H1 (cell line): ENCODE data around the gene TFR2. TPM values are rescaled to one million over a fixed set of nuclear protein-coding genes. Genes with fewer than 3 reads are reported as not detected.
A peak's percentile ranks its signal among the peaks of the same experiment; 100 is the strongest.

Experiments
- CTCF ChIA-PET: fragments of 300-600 bp; sonication (Branson Sonifier 250); formaldehyde crosslinking; loops from one replicate; lab custom pipeline; 2021; ENCODE audit not compliant: partially characterized antibody; lab: Charles Lee
- POLR2A ChIA-PET: fragments of 300-600 bp; sonication (Branson Sonifier 250); formaldehyde crosslinking; loops from one replicate; lab custom pipeline; 2021; ENCODE audit warnings: inconsistent platforms; ENCODE audit not compliant: partially characterized antibody; lab: Charles Lee
- DNase-seq, 2 experiments: peaks; one replicate each; pipeline versions ENCODE4 v3.0.0 to v3.0.0-alpha.2; 2010 to 2022; ENCODE audit warnings: low spot score in 2 of 2, low read depth in 1 of 2, mixed read lengths in 1 of 2
- FAIRE-seq: peaks from 2 replicates; lab custom pipeline; 2011; peaks lifted over from hg19 to GRCh38; lab: Jason Lieb, UNC
- H2AFZ ChIP-seq: 2 replicates; pipeline ENCODE4 v1.8.1; 2012; ENCODE audit warnings: low read length, inconsistent platforms
- H2AK5ac ChIP-seq: 2 replicates; pipeline ENCODE4 v1.6.1; 2013; ENCODE audit warnings: low read depth, low read length
- H2BK120ac ChIP-seq: replicated peaks from 2 replicates; pipeline ENCODE3; 2013; ENCODE audit warnings: low read depth, low read length, inconsistent platforms
- H2BK12ac ChIP-seq: 2 replicates; pipeline ENCODE4 v1.6.1; 2013; ENCODE audit warnings: low read depth, low read length
- H2BK15ac ChIP-seq: 2 replicates; pipeline ENCODE4 v1.6.1; 2013; ENCODE audit warnings: low read length
- H2BK20ac ChIP-seq: 2 replicates; pipeline ENCODE4 v1.6.1; 2013; ENCODE audit warnings: low read length
- H2BK5ac ChIP-seq: 2 replicates; pipeline ENCODE4 v1.6.1; 2013; ENCODE audit warnings: low read depth, low read length
- H3K14ac ChIP-seq: 2 replicates; pipeline ENCODE4 v1.6.1; 2013; ENCODE audit warnings: inconsistent platforms; ENCODE audit not compliant: insufficient read length
- H3K18ac ChIP-seq: 2 replicates; pipeline ENCODE4 v1.6.1; 2013; ENCODE audit warnings: low read length; ENCODE audit errors: extremely low read depth
- H3K23ac ChIP-seq: 2 replicates; pipeline ENCODE4 v1.6.1; 2013; ENCODE audit warnings: inconsistent platforms; ENCODE audit not compliant: insufficient read length
- H3K23me2 ChIP-seq: 2 replicates; pipeline ENCODE4 v1.6.1; 2013; ENCODE audit warnings: low read depth, low read length
- H3K27ac ChIP-seq: 2 replicates; pipeline ENCODE4 v1.6.1; 2011; ENCODE audit warnings: low read depth, low read length, inconsistent platforms
- H3K27me3 ChIP-seq, 4 experiments: replicated peaks in 1 of 4; 1 replicate in 1 of 4; 2 replicates in 3 of 4; pipeline versions ENCODE4 v1.6.1 to v1.8.1; 2011 to 2013; ENCODE audit warnings: low read length in 3 of 4, mild to moderate bottlenecking in 3 of 4, inconsistent platforms in 2 of 4, mixed read lengths in 2 of 4, moderate library complexity in 1 of 4; ENCODE audit not compliant: control insufficient read depth in 3 of 4, insufficient read depth in 3 of 4; ENCODE audit errors: extremely low read depth in 1 of 4
- H3K36me3 ChIP-seq, 4 experiments: 2 replicates each; pipeline versions ENCODE4 v1.6.1 to v1.8.1; 2011 to 2013; ENCODE audit warnings: mild to moderate bottlenecking in 4 of 4, low read length in 3 of 4, moderate library complexity in 2 of 4, control low read depth in 1 of 4, inconsistent platforms in 1 of 4; ENCODE audit not compliant: insufficient read depth in 4 of 4, control insufficient read depth in 2 of 4
- H3K4ac ChIP-seq: replicated peaks from 2 replicates; pipeline ENCODE3; 2013; ENCODE audit warnings: low read length, low read depth, mixed read lengths, inconsistent platforms; ENCODE audit not compliant: insufficient read length
- H3K4me1 ChIP-seq, 4 experiments: replicated peaks in 1 of 4; 1 replicate in 1 of 4; 2 replicates in 3 of 4; pipeline versions ENCODE4 v1.6.1 to v1.8.1; 2011 to 2013; ENCODE audit warnings: low read length in 3 of 4, inconsistent platforms in 2 of 4, mixed read lengths in 1 of 4; ENCODE audit not compliant: insufficient read depth in 4 of 4, control insufficient read depth in 3 of 4
- H3K4me2 ChIP-seq, 2 experiments: 2 replicates each; pipeline versions ENCODE4 v1.6.1 to v1.8.1; 2011 to 2013; ENCODE audit warnings: low read depth in 2 of 2, low read length in 2 of 2, control low read depth in 1 of 2, inconsistent platforms in 1 of 2, mild to moderate bottlenecking in 1 of 2; ENCODE audit not compliant: insufficient read depth in 1 of 2
- H3K4me3 ChIP-seq, 4 experiments: fragments of 200-600, 300-600 bp in 1 of 4; sonication (generic), shearing (Covaris generic), sonication (Bioruptor Twin) in 1 of 4; 2 replicates each; pipeline versions ENCODE4 v1.5.1 to v1.8.1; 2011 to 2016; ENCODE audit warnings: low read length in 4 of 4, low read depth in 3 of 4, control low read depth in 2 of 4, inconsistent platforms in 2 of 4, mild to moderate bottlenecking in 2 of 4, mixed read lengths in 1 of 4, moderate library complexity in 1 of 4; ENCODE audit not compliant: insufficient read depth in 2 of 4; ENCODE audit errors: extremely low read depth in 1 of 4
- H3K56ac ChIP-seq: replicated peaks from 2 replicates; pipeline ENCODE3; 2013; ENCODE audit warnings: low read depth, mild to moderate bottlenecking, mixed read lengths, low read length, inconsistent platforms; ENCODE audit not compliant: insufficient read length
- H3K79me1 ChIP-seq: 2 replicates; pipeline ENCODE4 v1.6.1; 2013; ENCODE audit warnings: low read depth, low read length, control low read depth
- H3K79me2 ChIP-seq, 2 experiments: 2 replicates each; pipeline versions ENCODE4 v1.6.1 to v1.8.1; 2012 to 2013; ENCODE audit warnings: low read length in 2 of 2, mild to moderate bottlenecking in 2 of 2, inconsistent platforms in 1 of 2; ENCODE audit not compliant: insufficient read depth in 2 of 2, control insufficient read depth in 1 of 2
- H3K9ac ChIP-seq, 4 experiments: replicated peaks in 1 of 4; 1 replicate in 1 of 4; 2 replicates in 3 of 4; pipeline versions ENCODE4 v1.6.1 to v1.8.1; 2011 to 2013; ENCODE audit warnings: low read depth in 3 of 4, low read length in 3 of 4, control low read depth in 2 of 4, mild to moderate bottlenecking in 2 of 4, moderate library complexity in 2 of 4, inconsistent platforms in 1 of 4; ENCODE audit errors: extremely low read depth in 1 of 4
- H3K9me3 ChIP-seq, 2 experiments: 2 replicates each; pipeline versions ENCODE4 v1.6.1 to v1.8.1; 2012 to 2013; ENCODE audit warnings: mild to moderate bottlenecking in 2 of 2, moderate library complexity in 2 of 2, control low read depth in 1 of 2, inconsistent platforms in 1 of 2, low read depth in 1 of 2, low read length in 1 of 2, mixed read lengths in 1 of 2; ENCODE audit not compliant: insufficient read depth in 2 of 2
- H4K20me1 ChIP-seq, 2 experiments: replicated peaks in 1 of 2; 2 replicates each; pipeline versions ENCODE3 to v1.8.1; 2011 to 2013; ENCODE audit warnings: inconsistent platforms in 2 of 2, low read length in 2 of 2, mild to moderate bottlenecking in 1 of 2; ENCODE audit not compliant: insufficient read depth in 2 of 2, control insufficient read depth in 1 of 2
- H4K5ac ChIP-seq: 2 replicates; pipeline ENCODE4 v1.6.1; 2013; ENCODE audit warnings: low read length, low read depth, mixed read lengths, inconsistent platforms; ENCODE audit not compliant: insufficient read length
- H4K8ac ChIP-seq: 2 replicates; pipeline ENCODE4 v1.8.0; 2013; ENCODE audit warnings: mild to moderate bottlenecking, moderate library complexity, low read length, inconsistent platforms; ENCODE audit not compliant: insufficient read depth; ENCODE audit errors: extremely low read depth
- H4K91ac ChIP-seq: replicated peaks from 2 replicates; pipeline ENCODE3; 2013; ENCODE audit warnings: low read length, mixed read lengths, inconsistent platforms; ENCODE audit not compliant: insufficient read length
- CHD2 ChIP-seq: IDR thresholded peaks from 2 replicates; pipeline ENCODE4 v1.6.1; 2012; ENCODE audit warnings: low read length, improper control_type of control experiment
- CREB1 ChIP-seq: IDR thresholded peaks from 2 replicates; pipeline ENCODE4 v1.6.1; 2012; ENCODE audit warnings: inconsistent platforms
- GTF2F1 ChIP-seq: IDR thresholded peaks from 2 replicates; pipeline ENCODE4 v1.6.1; 2012; ENCODE audit warnings: low read depth, low read length, improper control_type of control experiment, borderline replicate concordance
- JUN ChIP-seq: IDR thresholded peaks from 2 replicates; pipeline ENCODE4 v1.6.1; 2011; ENCODE audit warnings: low read depth, mild to moderate bottlenecking, improper control_type of control experiment, low read length
- KDM5A ChIP-seq: fragments of 200-600 bp; IDR thresholded peaks from 2 replicates; pipeline ENCODE4 v1.7.1; 2012; ENCODE audit warnings: mild to moderate bottlenecking, low read length, inconsistent platforms, mixed read lengths
- PHF8 ChIP-seq: fragments of 200-600 bp; sonication (generic); conservative IDR thresholded peaks from 2 replicates; pipeline ENCODE4 v1.7.1; 2012; ENCODE audit warnings: low read depth, mild to moderate bottlenecking, inconsistent platforms, low read length, moderate library complexity
- RAD21 ChIP-seq, 2 experiments: IDR thresholded peaks in 1 of 2; conservative IDR thresholded peaks in 1 of 2; 2 replicates each; pipeline ENCODE4 v1.6.1; 2011; ENCODE audit warnings: low read depth in 2 of 2, low read length in 2 of 2, improper control_type of control experiment in 1 of 2, inconsistent platforms in 1 of 2, mild to moderate bottlenecking in 1 of 2, moderate library complexity in 1 of 2
- TAF7 ChIP-seq: optimal IDR thresholded peaks from 2 replicates; pipeline ENCODE3; 2011; ENCODE audit warnings: low read depth, mild to moderate bottlenecking, inconsistent platforms, low read length, moderate library complexity, borderline replicate concordance
- WGBS, 2 experiments: shearing (Covaris generic) in 1 of 2; methylation state at CpG; one replicate each; pipeline versions ENCODE4 v1.1.6 to v1.1.7; 2013 to 2015; ENCODE audit warnings: low lambda C conversion rate in 2 of 2, mixed read lengths in 2 of 2, inconsistent platforms in 1 of 2, low coverage in 1 of 2, missing lambda C conversion rate in 1 of 2; ENCODE audit not compliant: insufficient replicate concordance in 2 of 2, insufficient coverage in 1 of 2, insufficient read length in 1 of 2; ENCODE audit errors: extremely low coverage in 1 of 2, missing lambda C conversion rate in 1 of 2; 5-methylcytosine and 5-hydroxymethylcytosine counted together
- polyA plus RNA-seq, 7 experiments: library from polyadenylated mRNA; depleted of rRNA in 3 of 7; stranded (reverse) in 5 of 7; unstranded in 2 of 7; fragments of >200 nt in 5 of 7; fragments of 200-250 nt in 2 of 7; gene quantifications; 1 replicate in 5 of 7; 2 replicates in 1 of 7; 4 replicates in 1 of 7; pipeline versions ENCODE4 v1.2.1 to v1.2.3, GENCODE V29; 2011 to 2013; ENCODE audit warnings: missing spikeins in 2 of 7, mixed read lengths in 2 of 7
- total RNA-seq: library from RNA; stranded (reverse); fragmentation: NEBNext Ultra II Directional; extraction: Animal tissue kit (Norgen Biotek cat#: 25700); gene quantifications from 2 replicates; pipeline ENCODE4 v1.2.1, GENCODE V29; 2021
- TF ChIP-seq, protein P1 (sequence below): IDR thresholded peaks from 2 replicates; pipeline ENCODE4 v1.6.1; 2012; ENCODE audit warnings: inconsistent platforms

The TFR2 gene
- total and polyA plus RNA-seq, 2 of the 8 experiments (the other 6 are each of a cell fraction or from before 2014, with no cell fraction given): 4.6 to 5.7 TPM

DNA sequence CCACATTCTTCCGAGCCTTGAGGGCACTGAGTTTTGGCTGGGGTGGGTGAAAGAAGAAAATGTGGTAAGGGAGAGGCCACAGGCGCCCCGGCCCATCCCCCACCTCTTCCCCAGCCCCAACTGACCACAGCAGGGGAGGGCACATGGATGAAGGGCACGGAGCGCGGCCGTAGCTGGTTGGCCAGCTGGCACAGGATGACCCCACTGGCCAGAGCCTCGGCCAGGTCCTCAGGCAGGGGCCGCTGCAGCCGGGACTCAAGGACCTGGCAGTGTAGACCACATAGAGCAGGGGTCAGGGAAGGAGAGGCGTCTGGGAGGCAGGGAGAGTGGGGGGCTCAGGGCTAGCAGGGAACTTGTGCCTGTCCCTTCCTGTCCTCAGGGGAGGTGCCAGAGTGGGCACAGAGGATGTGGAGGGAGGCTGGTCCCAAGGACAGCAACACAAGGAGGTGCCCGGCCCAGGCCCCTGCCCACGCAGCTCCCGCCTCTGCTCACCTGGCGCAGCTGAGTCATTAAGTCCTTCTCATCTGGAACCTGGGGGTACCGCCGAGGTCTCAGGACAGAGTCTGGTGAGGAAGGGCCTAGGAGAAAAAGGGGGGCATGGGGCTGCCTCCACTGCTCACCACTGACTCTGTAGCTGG is 65.5 kb downstream of the TFR2 start:
- FAIRE-seq: no peak
- peaks cover 4 to 28% (median 25%) of the 10 kb centered on the region in 4 experiments; a peak in 6 of 8 replicates for H3K36me3 ChIP-seq

More for the DNA sequence above, 65.5 kb downstream of the TFR2 start:
- Histone ChIP-seq H3K9me3 (no peaks in the 10 kb centered on the region), H3K18ac (no peak overlapping the region), H3K23me2 (peaks cover 7% of the 10 kb centered on the region), H3K56ac (no peak overlapping the region), H3K4me2 (no peak overlapping the region), H3K79me2 (no peaks in the 10 kb centered on the region), H2AFZ (no peak overlapping the region), H3K27me3 (peaks cover 0 to 4% (median 0%) of the 10 kb centered on the region in 4 experiments; a peak in 1 of 7 replicates), H2BK20ac (no peak overlapping the region), H3K27ac (no peak overlapping the region), H2BK15ac (no peak overlapping the region), H4K5ac (no peak overlapping the region), H4K8ac (no peak overlapping the region), H2AK5ac (no peak overlapping the region), H2BK12ac (no peak overlapping the region), H3K4me3 (no peak overlapping the region), H3K23ac (no peak overlapping the region)
- 94% methylated on average over 17 of the region's 17 CpGs; no CpG with 5 or more reads in 1 of the 2 experiments for WGBS, 2 experiments
- ChIA-PET POLR2A (interaction anchor here (1.0 to 2.6 kb wide), 3 partner anchors 9 to 101 kb away, joined by 3 to 10 read pairs (median 6); partner anchors contain the start of genes FBXO24 and LRCH4), CTCF (interaction anchor here (1.3 to 3.8 kb wide), 3 partner anchors 11 to 106 kb away, joined by 5 to 16 read pairs (median 6); partner anchors contain the start of genes FBXO24 and LRCH4)
- TF ChIP-seq KDM5A: no peak
- TF ChIP-seq TAF7: no peak
- TF ChIP-seq, protein P1, sequence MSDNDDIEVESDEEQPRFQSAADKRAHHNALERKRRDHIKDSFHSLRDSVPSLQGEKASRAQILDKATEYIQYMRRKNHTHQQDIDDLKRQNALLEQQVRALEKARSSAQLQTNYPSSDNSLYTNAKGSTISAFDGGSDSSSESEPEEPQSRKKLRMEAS: no peak
- TF ChIP-seq RAD21 (IDR thresholded peaks at IDR 0.05 in 1 of 2, conservative IDR thresholded peaks at IDR 0.05 in 1 of 2; ENCODE audit: low read depth in 2 of 2, low read length in 2 of 2): no peak
- no peak for TF ChIP-seq CREB1
- no peak for TF ChIP-seq GTF2F1
- no peak for TF ChIP-seq PHF8
- TF ChIP-seq CHD2: no peak
- no peak for TF ChIP-seq JUN
- TF ChIP-seq, all 59 proteins: peak for 0
- H2BK120ac ChIP-seq: no peak overlapping the region
- H3K9ac ChIP-seq: no peak overlapping the region
- no peak overlapping the region for H2BK5ac ChIP-seq
- H3K4ac ChIP-seq: no peak overlapping the region
- H3K4me1 ChIP-seq: peaks cover 0 to 24% (median 17%) of the 10 kb centered on the region in 4 experiments; a peak in 6 of 7 replicates
- DNase-seq: peak in 1 of 2 experiments; percentile 37
- peaks cover 0 to 17% of the 10 kb centered on the region in 2 experiments for H4K20me1 ChIP-seq
- H4K91ac ChIP-seq: no peak overlapping the region
- no peak overlapping the region for H3K14ac ChIP-seq
- peaks cover 7% of the 10 kb centered on the region for H3K79me1 ChIP-seq
